ENCODE measurements around the gene ANKRD13B.

ANKRD13B gene

DNA sequence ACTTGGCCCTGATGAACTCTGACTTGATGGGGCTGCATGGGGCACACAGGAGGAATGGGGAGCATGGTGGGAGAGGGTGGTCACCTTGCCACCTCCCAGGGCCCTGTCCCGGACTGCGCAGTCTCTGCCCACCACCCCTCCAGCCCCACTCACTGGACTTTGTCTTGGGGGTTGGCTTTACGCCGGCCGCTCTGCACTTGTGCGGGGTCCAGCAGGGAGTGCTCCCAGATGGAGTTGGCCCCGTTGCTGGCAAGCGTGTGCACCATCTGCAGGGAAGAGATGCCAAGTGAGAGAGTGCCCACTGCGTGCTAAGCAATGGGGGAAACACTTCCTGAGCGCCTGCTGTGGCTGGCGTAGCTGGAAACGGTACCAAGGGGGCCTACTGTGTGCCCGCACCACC is 10.2 kb upstream of the ANKRD13B start:
- no peak for DNase-seq

DNA sequence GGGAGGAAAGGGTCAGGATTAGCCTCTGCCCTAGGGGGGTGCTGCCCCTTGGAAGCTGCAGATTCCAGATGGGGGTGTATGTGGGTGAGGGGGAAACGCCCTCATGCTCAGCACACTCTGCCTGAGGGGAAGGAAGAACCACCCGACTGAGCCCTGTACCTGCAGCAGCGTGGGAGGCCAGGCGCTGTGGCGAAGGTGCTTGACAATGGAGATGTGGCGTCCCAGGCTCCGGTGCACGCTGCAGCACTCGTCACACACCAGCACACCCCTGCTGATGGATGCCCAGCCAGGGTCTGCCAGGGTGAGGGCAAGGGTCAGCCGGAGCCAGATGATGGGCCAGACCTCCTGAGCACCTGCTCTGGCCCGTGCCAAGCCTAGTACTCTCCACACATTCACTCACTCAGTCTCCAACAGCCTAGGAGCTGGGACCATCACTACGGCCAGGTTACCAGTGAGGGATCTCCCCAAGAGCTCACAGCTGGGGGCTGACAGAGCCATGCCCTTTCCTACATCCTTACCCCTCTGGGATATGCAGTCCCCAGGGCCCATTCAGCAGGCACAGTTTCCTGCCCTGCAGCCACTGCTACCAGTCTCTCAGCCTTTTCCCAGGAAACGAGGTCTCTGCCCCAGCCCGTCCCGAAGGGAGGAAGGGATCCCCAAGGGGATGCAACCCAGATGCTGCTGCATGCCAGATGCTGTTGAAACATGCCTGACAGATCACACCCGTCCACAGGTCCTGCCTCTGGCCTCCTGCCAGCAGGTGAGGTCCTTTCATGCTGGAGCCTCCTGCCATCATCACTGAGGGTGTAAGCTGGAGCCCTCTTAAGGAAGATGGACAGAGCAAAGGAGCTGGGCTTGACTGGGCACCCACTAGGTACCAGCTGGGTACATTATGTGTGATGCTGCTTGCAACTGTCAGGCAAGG is 9.3 kb upstream of the ANKRD13B start:
- no peak for DNase-seq

DNA sequence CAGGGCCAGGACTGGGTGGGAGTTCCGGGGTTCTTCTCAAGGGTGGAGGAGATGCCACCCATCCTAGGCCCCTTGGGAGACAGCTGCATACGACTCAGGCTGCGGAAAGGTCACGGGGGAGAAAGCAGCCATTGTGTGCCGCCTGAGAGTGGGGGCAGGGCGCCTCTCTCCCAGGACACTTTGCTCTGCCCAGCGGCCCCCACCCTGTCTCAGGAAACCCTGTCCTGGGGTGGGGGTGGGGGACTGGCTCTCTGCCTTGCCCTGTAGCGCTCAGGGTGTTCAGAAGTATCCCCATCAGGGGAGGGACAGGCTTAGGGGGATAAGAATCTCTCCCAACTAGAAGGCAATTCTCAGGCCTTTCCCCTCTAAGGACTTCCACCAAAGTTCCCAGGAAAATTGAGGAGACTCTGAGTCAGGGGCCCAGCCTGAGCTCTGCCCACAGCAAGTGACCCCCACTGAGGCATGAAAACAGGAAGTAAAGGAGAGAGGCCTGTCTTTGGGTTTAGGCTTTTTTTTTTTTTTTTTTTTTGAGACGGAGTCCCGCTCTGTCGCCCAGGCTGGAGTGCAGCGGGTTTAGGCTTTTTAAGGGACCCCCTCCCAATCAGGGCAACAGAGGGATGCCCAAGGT is 8.4 kb upstream of the ANKRD13B start:
- no peak for DNase-seq

DNA sequence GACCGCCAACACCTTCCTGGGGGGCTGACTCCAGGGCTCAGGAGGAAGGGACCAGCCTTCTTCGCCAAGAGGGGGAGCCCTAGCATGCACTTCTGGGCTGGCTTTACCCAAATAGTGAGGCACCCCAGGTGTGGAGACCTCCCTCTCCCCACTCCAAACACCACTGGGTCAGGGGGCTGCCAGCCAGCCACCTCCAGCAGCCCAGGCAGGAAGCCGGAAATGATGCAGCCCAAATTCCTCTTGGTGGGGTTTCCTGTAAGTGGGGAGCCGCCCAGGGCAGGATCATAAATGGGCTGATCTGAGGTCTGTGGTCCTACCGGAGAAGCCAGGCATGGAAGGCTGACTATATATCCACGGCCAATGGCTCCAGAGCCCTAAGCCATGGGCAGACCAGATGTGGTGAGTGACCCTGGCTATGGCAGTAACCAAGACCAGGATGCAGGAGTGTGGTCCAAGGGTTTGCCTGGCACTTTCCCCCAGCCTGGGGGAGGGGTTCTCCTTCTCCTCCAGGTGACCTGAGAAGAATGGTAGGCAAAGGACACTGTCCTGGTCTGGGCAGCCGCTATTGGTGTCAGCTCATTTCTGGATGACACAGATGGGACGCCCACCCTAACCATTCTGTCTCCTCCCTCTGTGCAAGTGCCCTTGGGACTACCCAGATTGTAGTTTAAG is 7.7 kb upstream of the ANKRD13B start:
- no peak for DNase-seq

DNA sequence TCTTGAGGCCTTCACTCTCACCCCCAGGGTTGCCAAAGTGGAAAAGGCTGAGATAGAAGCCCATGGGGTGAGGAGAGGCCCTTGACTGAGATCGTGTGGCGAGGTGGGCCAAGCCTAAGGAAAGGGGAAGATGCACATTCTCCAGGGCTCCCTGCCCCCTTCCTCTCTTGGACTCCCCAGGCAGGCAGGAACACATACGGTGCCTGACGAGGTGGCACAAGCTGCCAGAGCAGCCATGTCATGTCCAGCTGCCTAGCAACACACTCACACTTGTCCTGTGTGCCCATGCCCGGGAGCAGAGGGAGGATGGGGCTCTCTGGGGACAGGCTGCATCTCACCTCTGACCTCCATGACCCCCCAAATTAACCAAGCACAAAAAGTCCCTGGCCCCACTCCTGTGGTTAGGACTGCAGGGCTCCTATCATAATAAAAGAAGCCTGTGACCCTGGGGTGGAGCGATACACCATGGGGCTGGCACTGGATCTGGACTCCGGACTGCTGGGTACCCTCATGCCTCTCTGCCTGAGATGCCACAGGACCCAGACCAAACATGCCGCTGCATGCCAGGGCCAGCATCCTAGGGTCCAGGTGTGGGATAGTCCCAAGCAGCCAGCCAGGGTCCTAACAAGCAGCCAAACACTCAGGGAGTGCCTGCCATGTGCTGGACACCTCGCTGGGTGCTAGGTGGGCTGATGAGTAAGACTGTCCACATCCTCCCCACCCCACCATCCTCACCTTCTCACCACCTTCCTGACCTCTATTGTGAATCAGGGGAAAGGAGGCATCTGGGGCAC is 6.1 kb upstream of the ANKRD13B start:
- DNase-seq, result no peak

DNA sequence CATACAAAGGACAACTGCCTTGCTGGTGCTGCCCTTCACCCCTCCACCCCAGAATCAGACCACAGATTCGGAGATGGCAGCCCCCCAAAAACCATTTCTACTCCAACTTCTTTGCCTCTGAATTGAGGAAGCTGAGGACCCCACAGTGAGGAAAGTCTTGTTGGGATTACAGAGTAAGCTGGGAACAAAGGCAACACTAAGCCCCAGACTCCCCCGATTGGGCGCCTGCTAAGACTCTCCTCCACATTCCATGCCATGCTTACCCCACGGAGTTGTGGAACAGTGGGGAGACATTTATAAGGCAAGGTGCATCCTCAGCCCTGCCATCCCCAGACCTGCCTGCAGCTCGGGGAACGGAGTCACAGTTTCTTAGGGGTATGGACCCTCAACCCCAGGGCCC is 5.3 kb upstream of the ANKRD13B start:
- DNase-seq, result no peak

DNA sequence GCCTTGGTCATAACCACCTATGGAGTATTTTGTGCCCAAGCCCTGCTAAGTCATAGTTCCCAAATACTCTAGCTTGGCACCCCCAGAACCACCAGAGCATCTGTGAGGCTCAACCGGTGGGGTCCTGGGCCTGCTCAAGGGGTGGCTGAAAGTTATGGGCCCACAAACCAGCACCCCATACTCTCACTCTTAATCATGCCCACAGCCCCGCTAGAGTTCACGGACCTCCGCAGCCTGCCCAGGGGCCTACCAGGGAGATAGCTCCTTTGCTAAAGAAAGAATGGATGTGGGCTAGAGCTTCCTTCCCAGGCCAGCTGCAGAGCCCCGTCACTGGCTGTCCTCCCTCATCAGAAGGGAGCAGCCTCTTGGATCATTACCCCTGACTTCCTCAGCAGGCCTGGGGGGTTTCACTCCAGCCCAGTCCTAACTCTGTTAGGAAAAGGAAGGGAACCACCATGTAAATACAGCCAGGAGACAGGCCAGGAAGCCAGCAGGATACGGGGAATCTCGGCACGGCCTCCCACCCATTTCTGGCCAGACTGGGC is 4.8 kb upstream of the ANKRD13B start:
- DNase-seq, result no peak

DNA sequence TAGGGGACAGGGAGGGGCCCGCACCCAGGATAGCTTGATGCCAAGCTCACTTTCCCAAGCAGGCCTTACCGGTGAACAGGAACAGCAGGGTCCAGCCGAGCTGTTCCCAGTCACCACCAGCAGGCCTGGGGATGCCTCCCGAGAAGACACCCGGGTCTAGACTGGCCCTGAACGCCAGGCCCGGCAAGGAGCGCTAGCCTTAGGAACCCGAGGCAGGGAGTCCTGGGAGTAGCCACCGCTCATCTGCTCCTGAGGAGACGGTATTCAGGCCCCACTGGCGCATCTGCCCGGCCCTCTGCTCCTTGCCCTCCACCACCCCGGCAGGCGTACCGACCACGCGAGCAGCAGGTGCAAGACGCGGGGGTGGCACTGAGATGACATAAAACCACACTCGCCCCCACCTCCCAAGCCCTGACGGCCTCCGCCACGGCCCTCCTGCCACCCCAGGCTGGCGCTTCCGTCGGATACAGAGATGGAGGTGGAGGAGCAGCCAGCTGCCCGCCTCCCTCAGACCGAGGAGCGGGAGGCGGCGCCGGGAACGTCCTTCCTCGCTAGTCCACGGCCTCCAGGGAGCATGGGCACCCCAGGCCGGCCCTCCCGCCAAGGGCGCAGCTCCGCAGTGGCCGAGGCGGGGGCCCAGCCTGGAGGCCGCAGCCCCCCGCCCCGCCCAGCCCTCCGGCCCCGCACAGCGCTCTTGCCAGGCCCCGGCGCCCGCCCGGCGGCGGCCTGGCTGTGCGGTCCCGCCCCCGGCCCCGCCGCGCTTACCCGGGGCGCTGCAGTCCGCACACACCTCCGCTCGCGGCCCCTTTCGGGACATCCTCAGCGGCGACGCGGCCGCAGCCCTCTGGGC is 4.1 kb upstream of the ANKRD13B start:
- peak; percentile 33 for DNase-seq

DNA sequence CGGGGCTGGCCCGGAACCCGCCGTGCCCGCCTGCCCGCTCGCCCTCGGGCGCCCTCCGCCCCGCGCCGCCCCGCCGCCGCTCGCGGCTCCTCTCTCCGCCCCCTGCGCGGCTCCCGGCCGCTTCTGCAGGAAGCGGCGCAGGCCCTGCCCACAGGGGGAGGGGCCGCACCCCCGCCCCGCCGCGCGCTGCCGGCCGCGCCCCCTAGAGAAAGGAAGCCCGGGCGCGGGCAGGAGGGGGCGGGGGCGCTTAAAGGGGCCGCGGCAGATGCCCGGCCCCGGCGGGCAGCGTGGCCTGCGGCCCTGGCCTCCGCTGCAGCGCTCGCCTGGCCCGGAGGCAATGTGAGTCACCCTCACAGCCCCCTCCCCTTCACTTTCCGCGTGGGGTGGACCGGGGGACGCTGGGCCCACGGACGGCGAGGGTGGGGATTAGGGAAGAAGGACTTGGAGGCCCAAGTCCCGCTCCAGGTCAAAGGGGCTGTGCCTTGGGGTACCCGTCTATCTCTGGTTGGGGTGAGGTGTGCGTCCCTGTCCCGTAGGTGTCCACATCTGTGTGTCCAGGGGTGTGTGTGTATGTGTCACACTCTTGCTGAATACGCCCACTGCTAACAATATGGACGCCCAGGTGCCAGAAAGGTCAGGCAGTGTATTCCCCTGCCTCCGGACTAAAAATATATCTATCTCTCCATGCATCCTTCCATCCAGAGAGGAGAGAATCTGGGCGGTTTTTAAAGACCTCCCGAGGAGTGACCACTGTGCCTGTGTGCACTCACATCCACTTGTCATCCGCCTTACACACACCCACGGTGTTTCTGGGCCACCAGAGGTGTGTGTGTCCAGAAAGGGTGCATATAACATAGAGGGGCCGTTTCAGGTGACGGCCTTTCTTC is 3.2 kb upstream of the ANKRD13B start, which contains the start of gene GIT1:
Gene GIT1 (minus strand): TSS at position 125 of the 887 bp plus-strand sequence. CDS start 270 bp downstream, outside the sequence.
- peak; percentile 73 for DNase-seq

DNA sequence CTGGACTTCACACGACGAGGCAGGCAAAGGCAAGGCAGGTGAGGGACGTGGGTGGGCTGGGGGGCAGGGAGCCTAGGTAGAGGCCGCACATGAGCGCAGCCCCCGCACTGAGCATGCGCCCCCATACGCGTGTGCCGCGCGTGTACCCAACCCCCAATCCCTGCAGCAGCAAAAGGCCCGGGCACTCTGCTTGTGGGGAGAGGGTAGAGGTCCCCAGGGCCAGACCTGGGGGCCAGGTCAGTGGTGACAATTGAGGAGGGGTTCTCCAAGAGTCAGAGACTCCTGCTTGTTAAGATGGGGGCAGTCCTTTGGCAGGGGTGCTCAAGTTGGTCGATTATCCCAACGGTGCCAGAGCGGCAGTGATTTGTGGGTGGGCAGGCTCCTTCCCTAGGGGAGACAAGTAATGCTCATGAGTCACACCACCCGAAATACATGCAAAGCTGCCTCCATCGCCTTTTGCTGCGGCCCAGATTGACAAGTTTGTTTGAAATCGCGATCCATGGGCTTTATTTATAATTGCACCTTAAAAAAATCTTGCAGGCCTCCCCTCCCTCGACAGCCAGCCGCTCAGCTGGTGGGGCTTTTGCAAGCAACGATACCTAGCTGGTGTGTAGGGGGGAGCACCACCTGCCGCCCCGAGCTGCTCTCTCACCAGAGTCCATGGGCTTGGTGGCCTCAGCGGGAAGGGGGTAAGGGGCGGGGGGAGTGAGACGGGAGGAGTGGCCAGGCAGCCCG is 2.4 kb upstream of the ANKRD13B start:
- peak; percentile 64 for DNase-seq

DNA sequence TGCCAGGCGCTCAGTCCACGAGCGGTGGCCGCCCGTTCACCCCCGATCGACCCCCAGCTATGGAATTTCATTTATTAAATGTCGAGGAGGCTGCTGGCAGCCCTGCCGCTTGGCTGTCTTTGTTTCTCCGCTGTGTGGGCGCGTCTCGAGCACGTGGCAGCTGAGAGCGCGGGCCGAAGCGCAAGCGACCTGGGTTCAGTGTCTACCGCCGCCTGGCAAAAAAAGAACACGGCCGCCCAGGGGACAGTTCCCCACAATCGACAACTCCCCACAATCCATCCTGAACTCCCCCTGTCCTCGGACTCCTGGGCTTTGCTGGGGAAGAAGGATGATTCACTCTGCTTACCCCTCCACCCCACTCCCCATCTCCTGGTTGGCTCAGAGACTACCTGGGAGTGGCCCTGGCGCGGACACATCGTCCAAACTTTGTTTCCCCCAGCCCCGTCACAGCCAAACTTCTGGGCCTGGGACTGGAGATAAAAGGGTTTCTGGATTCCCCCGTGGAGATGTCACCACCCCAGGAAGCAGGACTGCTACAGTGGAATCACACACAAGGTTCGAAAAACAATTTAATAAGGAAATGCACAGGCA is 1.7 kb upstream of the ANKRD13B start:
- DNase-seq, result peak; percentile 67

DNA sequence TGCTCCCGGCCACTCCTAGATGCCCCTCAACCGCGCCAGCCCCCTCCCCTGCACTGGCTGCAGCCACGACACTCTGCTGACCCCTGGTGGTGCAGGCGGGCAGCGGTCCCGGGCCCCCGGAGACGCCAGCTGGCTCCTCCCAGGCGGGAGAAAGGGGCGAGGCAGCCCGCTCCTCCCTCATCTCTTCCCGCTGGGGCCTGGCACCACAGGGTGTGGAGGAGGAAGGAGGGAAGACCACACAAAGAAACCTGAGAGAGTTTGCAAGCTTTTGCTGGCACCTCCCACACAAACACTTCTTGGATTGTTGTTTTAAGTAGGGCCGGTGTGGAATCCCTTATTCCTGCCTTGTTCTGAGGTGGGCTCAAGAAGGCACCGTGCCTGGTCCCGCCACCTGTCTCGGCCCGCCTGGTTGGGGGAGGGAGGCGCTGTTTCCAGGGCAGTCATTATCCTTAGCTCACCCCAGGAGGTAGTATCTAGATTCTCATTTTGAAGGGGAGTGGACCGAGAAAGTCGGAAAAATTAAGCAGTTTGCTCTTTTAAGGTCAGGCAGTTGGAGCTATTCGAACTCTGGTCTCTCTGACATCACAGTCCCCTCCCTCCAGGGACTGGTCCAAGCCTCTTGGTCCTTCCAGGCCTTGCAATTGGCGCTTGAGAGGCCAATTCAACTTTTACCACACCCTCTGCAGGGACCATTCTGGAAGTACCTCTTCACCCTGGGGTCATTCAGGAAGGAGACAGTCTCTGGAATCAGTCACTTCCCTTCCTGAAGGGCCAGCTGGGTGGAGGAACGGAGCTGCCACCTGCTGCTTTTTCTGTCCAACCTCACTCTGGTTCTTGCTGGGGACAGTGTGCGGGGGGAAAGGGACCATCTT is 959 bp upstream of the ANKRD13B start:
- DNase-seq, result peak; percentile 95

DNA sequence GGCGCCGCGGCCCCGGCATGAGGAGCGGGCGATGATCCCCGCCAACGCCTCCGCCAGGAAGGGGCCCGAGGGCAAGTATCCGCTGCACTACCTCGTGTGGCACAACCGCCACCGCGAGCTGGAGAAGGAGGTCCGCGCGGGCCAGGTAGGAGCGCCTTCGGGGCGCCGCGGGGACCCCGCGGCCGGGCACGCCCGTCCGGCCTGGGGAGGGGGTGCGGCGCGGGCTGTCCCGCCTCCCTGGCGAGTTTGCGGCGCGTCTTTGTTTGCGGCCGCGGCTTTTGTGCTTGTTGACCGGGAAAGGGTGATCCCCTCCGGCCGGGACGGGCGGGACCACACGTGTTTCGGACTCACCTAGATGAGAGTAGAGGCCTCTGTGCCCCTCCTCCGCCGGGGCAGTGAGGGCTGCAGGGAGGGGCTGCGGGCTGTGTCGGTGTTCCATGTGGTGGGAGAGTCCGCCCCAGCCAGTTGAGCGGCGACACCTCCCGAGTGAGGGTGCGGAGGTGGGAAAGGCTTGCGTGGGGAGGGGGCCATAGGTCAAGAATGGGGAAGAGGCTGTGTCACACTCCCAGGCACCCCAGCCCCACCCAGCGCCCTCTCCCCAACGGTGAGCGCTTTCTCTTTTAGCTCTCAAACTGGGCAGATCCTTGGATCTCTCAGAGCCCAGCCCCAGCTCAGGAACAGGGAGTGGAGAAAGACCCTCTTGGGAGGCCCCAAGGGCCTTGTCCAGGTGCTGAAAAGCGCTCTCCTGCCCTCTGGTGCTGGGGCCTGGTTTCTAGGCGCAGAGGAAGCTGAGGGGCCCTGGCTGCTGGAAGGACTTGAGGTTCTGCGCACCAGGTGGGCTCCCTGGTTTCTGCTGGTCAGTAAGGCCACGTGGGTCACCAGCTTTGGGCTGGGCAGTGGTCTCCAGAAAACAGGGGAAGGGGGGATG is 923 bp downstream of the ANKRD13B start:
- peak; percentile 30 for DNase-seq

DNA sequence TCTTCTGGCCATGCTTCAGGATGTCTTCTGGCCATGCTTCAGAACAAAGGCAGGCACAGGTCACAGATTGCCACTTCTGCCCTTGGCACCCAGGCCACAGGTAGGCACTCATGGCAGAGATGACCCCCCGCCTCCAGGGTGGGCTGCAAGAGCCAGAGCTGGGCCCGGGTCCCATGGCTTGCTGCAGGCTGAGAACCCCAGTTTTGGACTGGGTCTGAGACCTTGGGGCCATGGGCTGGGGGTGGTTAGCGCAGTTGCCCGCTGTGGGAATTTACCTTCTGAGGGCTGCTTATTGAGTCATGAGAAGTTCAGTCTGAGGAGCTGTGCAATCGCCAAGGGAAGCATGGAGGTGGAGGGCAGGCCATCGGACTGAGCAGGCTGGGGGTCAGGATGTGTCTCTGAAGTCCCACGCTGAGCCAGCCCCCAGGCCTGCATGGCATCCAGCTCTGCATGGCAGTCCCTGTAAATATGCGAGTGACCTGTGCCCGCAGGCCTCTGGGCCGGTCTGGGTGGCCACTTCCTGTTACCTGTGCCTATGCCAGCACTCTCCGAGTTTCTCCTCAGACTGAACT is 1.7 kb downstream of the ANKRD13B start:
- DNase-seq, result no peak

DNA sequence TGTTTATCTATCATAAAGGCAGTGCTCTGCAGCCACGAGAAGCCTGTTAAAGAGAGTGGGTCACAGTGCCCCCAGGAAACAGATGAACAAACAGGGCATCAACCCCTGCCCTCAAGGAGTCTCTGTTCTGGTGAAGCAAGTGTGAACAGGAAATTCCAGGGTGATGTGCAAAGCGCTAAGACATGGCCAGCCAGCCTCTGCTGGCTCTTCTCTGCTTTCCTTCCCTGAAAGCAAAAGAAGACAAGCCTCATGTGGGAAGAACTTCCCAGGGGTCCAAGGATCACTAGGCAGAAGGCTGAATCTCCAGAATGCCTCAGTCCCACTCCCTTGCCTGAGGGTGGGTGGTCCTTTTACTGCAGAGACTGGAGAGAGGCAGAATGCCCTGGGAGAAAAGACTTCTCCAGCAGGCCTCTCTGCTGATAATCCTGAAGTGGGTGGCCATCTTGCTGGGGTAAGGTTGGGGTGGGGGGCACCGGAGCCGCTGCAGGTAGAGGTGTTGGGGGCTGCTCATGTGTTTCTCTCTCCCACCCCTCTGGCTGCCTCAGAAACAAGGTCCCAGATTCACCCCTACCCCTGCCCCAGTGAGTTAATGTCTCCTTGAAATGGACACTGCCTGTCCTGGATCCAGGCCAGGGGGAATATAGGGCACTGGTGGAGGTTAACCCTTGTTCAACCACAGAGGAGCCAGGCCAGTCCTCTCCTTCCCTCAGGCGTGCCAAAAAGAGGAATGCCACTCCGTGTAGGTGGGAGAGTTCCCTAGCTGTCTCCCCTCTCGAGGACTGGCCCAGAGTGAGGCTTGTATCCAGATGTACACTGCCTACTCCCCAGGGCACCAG is 2.4 kb downstream of the ANKRD13B start:
- no peak for DNase-seq

Measured in NCI-H510A treated with DMSO at 0.1 percent for 48 hours (cell line).